SU-DHL-6 (cell line): ENCODE results near the gene SERINC3.

Experiments used
- EZH2phosphoT487 ChIP-seq: fragments of 200-600 bp; sonication (generic), shearing (Covaris generic); conservative IDR thresholded peaks from 2 replicates; pipeline ENCODE4 v1.6.1; 2018; ENCODE audit warnings: mild to moderate bottlenecking, antibody characterized with exemption, low read length, moderate library complexity, mixed read lengths
- TF ChIP-seq, protein P1 (sequence below): fragments of 200-600 bp; sonication (generic); IDR thresholded peaks from one replicate; pipeline ENCODE4 v1.5.1; 2017; ENCODE audit warnings: antibody characterized with exemption, mild to moderate bottlenecking, low read length, moderate library complexity; ENCODE audit not compliant: insufficient read depth, poor library complexity, severe bottlenecking

DNA sequence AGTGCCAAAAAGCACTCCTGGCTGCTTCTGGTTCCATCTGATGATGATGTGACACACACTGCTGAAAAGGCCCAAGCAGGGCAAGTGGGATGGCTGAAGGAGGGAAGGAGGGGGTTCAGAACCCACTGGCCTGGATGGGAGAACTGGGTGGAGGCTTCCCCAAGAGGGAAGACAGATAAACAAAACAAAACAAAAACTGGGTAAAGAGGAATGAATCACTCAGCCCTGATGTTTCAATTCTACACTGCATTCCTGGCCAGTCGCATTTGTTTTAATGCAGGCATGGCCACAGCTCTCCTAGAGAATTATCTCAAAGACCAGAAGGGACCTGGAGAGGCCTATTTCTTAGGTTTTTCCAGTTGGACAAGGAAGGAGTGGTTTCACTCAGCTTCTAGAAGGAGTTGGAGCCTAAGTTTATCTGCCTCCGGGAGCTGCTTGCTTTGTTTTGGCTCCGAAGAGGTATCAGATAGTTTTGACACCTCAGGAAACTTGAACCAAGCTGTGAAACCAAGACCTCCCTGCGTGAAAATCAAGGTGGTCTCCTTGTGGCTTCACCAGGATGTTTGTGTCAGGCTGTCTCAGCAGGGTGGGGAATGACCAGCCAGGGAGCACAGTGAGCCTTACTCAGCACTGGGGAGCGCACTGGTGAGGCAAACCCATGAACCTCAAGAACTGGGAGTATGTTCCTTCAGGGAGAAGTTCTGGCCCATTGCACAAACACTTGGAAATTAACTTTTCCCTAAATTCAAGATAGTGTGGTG lies 30.1 kb downstream of the SERINC3 start:
- no peak for TF ChIP-seq EZH2phosphoT487
- TF ChIP-seq, protein P1, sequence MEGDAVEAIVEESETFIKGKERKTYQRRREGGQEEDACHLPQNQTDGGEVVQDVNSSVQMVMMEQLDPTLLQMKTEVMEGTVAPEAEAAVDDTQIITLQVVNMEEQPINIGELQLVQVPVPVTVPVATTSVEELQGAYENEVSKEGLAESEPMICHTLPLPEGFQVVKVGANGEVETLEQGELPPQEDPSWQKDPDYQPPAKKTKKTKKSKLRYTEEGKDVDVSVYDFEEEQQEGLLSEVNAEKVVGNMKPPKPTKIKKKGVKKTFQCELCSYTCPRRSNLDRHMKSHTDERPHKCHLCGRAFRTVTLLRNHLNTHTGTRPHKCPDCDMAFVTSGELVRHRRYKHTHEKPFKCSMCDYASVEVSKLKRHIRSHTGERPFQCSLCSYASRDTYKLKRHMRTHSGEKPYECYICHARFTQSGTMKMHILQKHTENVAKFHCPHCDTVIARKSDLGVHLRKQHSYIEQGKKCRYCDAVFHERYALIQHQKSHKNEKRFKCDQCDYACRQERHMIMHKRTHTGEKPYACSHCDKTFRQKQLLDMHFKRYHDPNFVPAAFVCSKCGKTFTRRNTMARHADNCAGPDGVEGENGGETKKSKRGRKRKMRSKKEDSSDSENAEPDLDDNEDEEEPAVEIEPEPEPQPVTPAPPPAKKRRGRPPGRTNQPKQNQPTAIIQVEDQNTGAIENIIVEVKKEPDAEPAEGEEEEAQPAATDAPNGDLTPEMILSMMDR, result no peak
